ENCODE results near the gene PSMB10. TPM values are rescaled to one million over a fixed set of nuclear protein-coding genes. Genes with fewer than 3 reads are reported as not detected.

PSMB10 gene
- total RNA-seq, 1 experiment from 2014 or later: 24.5 TPM

- peaks cover 12 to 33% (median 30%) of the 10 kb centered on the region in 3 experiments for H3K36me3 Mint-ChIP-seq (ENCODE audit: insufficient read depth in 1 of 3, low read depth in 3 of 3)
- TF ChIP-seq, protein P1, sequence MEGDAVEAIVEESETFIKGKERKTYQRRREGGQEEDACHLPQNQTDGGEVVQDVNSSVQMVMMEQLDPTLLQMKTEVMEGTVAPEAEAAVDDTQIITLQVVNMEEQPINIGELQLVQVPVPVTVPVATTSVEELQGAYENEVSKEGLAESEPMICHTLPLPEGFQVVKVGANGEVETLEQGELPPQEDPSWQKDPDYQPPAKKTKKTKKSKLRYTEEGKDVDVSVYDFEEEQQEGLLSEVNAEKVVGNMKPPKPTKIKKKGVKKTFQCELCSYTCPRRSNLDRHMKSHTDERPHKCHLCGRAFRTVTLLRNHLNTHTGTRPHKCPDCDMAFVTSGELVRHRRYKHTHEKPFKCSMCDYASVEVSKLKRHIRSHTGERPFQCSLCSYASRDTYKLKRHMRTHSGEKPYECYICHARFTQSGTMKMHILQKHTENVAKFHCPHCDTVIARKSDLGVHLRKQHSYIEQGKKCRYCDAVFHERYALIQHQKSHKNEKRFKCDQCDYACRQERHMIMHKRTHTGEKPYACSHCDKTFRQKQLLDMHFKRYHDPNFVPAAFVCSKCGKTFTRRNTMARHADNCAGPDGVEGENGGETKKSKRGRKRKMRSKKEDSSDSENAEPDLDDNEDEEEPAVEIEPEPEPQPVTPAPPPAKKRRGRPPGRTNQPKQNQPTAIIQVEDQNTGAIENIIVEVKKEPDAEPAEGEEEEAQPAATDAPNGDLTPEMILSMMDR (conservative IDR thresholded peaks at IDR 0.05): no peak
- Histone ChIP-seq H3T11ph (ENCODE audit: low read length) (no peak overlapping the region), H4K8ac (replicated peaks; ENCODE audit: insufficient read length, low read depth, low read length) (no peak overlapping the region), H3K23me2 (ENCODE audit: insufficient read length, low read depth, low read length, poor library complexity, severe bottlenecking) (no peaks in the 10 kb centered on the region), H2BK5ac (ENCODE audit: insufficient read length, low read length) (no peak overlapping the region), H3K4ac (ENCODE audit: low read depth, low read length) (no peak overlapping the region), H4K91ac (ENCODE audit: insufficient read length, low read depth, low read length) (no peak overlapping the region), H4K5ac (ENCODE audit: insufficient read length, low read depth, low read length) (no peak overlapping the region), H3K56ac (ENCODE audit: insufficient read length, low read depth, low read length) (no peak overlapping the region), H3K79me2 (ENCODE audit: insufficient read depth, low read length) (no peaks in the 10 kb centered on the region), H3K9ac (ENCODE audit: extremely low read depth, insufficient read length, low read length) (no peak overlapping the region), H3K9me3 (ENCODE audit: control insufficient read depth, low read depth, low read length) (no peaks in the 10 kb centered on the region), H2BK12ac (ENCODE audit: insufficient read length, low read depth, low read length) (no peak overlapping the region), H3K27me3 (ENCODE audit: insufficient read depth, low read length) (no peaks in the 10 kb centered on the region), H2BK120ac (ENCODE audit: low read depth, low read length, poor library complexity, severe bottlenecking) (no peak overlapping the region), H2BK20ac (ENCODE audit: low read depth, low read length, poor library complexity, severe bottlenecking) (no peak overlapping the region), H2AK5ac (ENCODE audit: insufficient read length, low read length) (no peak overlapping the region), H2BK15ac (ENCODE audit: low read depth, low read length) (no peak overlapping the region), H3K4me2 (ENCODE audit: insufficient read depth, insufficient read length, low read length) (no peak overlapping the region), H3K23ac (ENCODE audit: insufficient read length, low read depth, low read length) (no peak overlapping the region), H3K27ac (ENCODE audit: insufficient read length, low read depth, low read length) (no peak overlapping the region), H3K4me1 (ENCODE audit: insufficient read depth, low read length) (no peaks in the 10 kb centered on the region), H3K14ac (ENCODE audit: insufficient read depth, low read length) (no peak overlapping the region; the same call in 1 of the 2 replicates), H2AFZ (ENCODE audit: low read length) (no peak overlapping the region), H3K18ac (ENCODE audit: insufficient read length, low read depth, low read length) (no peak overlapping the region), H3K79me1 (ENCODE audit: insufficient read depth, low read depth, low read length, poor library complexity, severe bottlenecking) (no peaks in the 10 kb centered on the region), H4K20me1 (ENCODE audit: control insufficient read depth, insufficient read depth, insufficient read length) (no peaks in the 10 kb centered on the region)
- H3K9me3 Mint-ChIP-seq: no peaks in the 10 kb centered on the region
- no peaks in the 10 kb centered on the region; the same call in none of the 2 replicates for H3K27me3 Mint-ChIP-seq (ENCODE audit: low read depth)
- no CpG with 5 or more reads among the region's 19 CpGs for WGBS (ENCODE audit: extremely low coverage, insufficient read length, low lambda C conversion rate)
- H3K27ac Mint-ChIP-seq: no peak overlapping the region
- DNase-seq: no peak
- H3K4me1 Mint-ChIP-seq: peaks cover 13 to 28% of the 10 kb centered on the region in 2 experiments
- H3K4me3 Mint-ChIP-seq: no peak overlapping the region; a peak in 1 of 5 replicates
Observed at GRCh38 chr16:67885976-67886375, 50.7 kb downstream of the PSMB10 start.
